ENCODE data around the gene PITX1.

DNA sequence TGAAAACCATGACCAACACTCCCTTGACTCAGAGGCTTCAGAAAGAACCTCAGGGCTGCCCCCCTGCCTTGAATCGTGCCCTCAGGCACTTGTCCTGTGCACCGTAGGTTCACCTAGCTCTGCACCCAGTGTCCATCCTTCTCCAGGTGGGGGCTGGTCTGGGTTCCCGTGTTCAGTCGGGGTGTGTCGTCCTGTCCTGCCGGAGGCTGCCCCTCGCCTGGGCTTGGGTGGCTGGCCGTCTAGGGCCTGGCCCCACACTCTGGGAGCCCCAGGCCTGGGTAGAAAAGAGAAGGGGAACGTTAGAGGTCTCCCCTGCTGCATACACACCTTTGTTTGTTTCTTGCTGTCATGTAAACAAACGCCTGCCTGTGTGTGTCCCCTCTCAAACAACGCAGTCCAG, 37.0 kb downstream of the PITX1 start:
- TF ChIP-seq POLR2AphosphoS5 (IDR thresholded peaks at IDR 0.05; ENCODE audit: borderline replicate concordance, low read depth, low read length) (no peak), EZH2 (IDR thresholded peaks at IDR 0.05) (no peak)

Data from SK-N-MC (cell line).